Endodermal cell (in vitro differentiated cells): ENCODE measurements around the gene CARM1. TPM values are rescaled to one million over a fixed set of nuclear protein-coding genes. Genes with fewer than 3 reads are reported as not detected.
"Not testable (repeated sequence)": the region's sequence is repeated elsewhere in the genome, so short reads cannot be mapped to it uniquely, and the experiment has no call there.

ENCODE experiments used
- DNase-seq: peaks from one replicate; pipeline ENCODE4 v3.0.0-alpha.2; 2017
- H3K27ac ChIP-seq: 2 replicates; pipeline ENCODE4 v1.5.1; 2013; ENCODE audit warnings: mild to moderate bottlenecking, low read depth, low read length, moderate library complexity
- H3K27me3 ChIP-seq: 2 replicates; pipeline ENCODE4 v1.6.1; 2013; ENCODE audit warnings: mild to moderate bottlenecking, low read length, moderate library complexity; ENCODE audit not compliant: insufficient read depth, control insufficient read depth, poor library complexity, severe bottlenecking
- H3K36me3 ChIP-seq: 2 replicates; pipeline ENCODE4 v1.7.0; 2013; ENCODE audit warnings: mild to moderate bottlenecking, low read length, moderate library complexity; ENCODE audit not compliant: control insufficient read depth, insufficient read depth
- H3K4me1 ChIP-seq: one replicate; pipeline ENCODE4 v1.7.0; 2013; ENCODE audit warnings: low read length; ENCODE audit not compliant: control insufficient read depth, insufficient read depth
- H3K4me3 ChIP-seq: 2 replicates; pipeline ENCODE4 v1.5.1; 2013; ENCODE audit warnings: mild to moderate bottlenecking, low read length, moderate library complexity
- H3K9ac ChIP-seq: 2 replicates; pipeline ENCODE4 v1.6.1; 2013; ENCODE audit warnings: mild to moderate bottlenecking, low read length, moderate library complexity; ENCODE audit not compliant: poor library complexity, severe bottlenecking; ENCODE audit errors: extremely low read depth
- H3K9me3 ChIP-seq: 2 replicates; pipeline ENCODE4 v1.6.1; 2013; ENCODE audit warnings: mild to moderate bottlenecking, low read length, moderate library complexity; ENCODE audit not compliant: control insufficient read depth
- H3K27ac Mint-ChIP-seq: 2 replicates; pipeline ENCODE4 v1.8.0; 2020; ENCODE audit warnings: mixed read lengths
- H3K27me3 Mint-ChIP-seq: 2 replicates; pipeline ENCODE4 v1.8.0; 2021; ENCODE audit warnings: mild to moderate bottlenecking, mixed read lengths; ENCODE audit not compliant: insufficient read depth
- H3K36me3 Mint-ChIP-seq: 2 replicates; pipeline ENCODE4 v1.8.0; 2020; ENCODE audit warnings: low read depth, mixed read lengths
- H3K4me1 Mint-ChIP-seq: 2 replicates; pipeline ENCODE4 v1.8.0; 2020; ENCODE audit warnings: mixed read lengths
- H3K4me3 Mint-ChIP-seq: 2 replicates; pipeline ENCODE4 v1.8.0; 2020; ENCODE audit warnings: mild to moderate bottlenecking, moderate library complexity, mixed read lengths
- H3K9me3 Mint-ChIP-seq: 2 replicates; pipeline ENCODE4 v1.8.0; 2020; ENCODE audit warnings: mild to moderate bottlenecking, mixed read lengths
- WGBS, 2 experiments: methylation state at CpG; one replicate each; pipeline versions ENCODE4 v1.1.5 to v1.1.7; 2013; ENCODE audit warnings: missing lambda C conversion rate in 2 of 2, mixed read lengths in 1 of 2; ENCODE audit not compliant: insufficient coverage in 1 of 2, insufficient read length in 1 of 2; 5-methylcytosine and 5-hydroxymethylcytosine counted together
- total RNA-seq, 2 donors: library from RNA; stranded (reverse); fragmentation: NEBNext Ultra II Directional in 1 of 2; extraction: Animal tissue kit (Norgen Biotek cat#: 25700) in 1 of 2; gene quantifications; 2 replicates in 1 of 2; 3 replicates in 1 of 2; pipeline ENCODE4 v1.2.1, GENCODE V29; 2021
- TF ChIP-seq, protein P1 (sequence below): fragments of 200-600 bp; sonication (generic); conservative IDR thresholded peaks from 2 replicates; pipeline ENCODE4 v1.5.0; 2021; ENCODE audit warnings: antibody characterized with exemption, mild to moderate bottlenecking

CARM1 gene
- total RNA-seq, 2 donors from 2014 or later: 80.6 to 86.6 TPM

DNA sequence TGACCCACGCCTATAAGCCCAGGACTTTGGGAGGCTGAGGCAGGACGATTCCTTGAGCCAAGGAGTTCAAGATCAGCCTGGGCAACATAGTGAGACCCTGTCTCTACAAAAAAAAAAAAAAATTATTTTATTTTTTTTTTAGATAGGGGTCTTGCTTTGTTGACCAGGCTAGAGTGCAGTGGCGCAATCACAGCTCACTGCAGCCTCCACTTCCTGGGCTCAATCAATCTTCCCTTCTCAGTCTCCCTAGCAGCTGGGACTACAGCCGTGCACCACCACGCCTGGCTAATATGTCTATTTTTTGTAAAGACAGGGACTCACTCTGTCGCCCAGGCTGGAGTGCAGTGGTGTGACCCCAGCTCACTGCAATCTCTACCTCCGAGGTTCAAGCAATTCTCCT is 18.4 kb upstream of the CARM1 start:
- no peak for DNase-seq
- no peak overlapping the region for H3K27ac Mint-ChIP-seq
- H3K36me3 Mint-ChIP-seq: no peaks in the 10 kb centered on the region
- Histone ChIP-seq H3K27me3 (no peaks in the 10 kb centered on the region), H3K4me1 (no peaks in the 10 kb centered on the region), H3K9ac (no peak overlapping the region), H3K36me3 (no peaks in the 10 kb centered on the region), H3K9me3 (no peaks in the 10 kb centered on the region), H3K4me3 (no peak overlapping the region), H3K27ac (no peak overlapping the region)
- WGBS, 2 experiments: 90% methylated on average over 5 to 7 of the region's 7 CpGs
- H3K9me3 Mint-ChIP-seq: peaks cover 1% of the 10 kb centered on the region
- TF ChIP-seq, protein P1, sequence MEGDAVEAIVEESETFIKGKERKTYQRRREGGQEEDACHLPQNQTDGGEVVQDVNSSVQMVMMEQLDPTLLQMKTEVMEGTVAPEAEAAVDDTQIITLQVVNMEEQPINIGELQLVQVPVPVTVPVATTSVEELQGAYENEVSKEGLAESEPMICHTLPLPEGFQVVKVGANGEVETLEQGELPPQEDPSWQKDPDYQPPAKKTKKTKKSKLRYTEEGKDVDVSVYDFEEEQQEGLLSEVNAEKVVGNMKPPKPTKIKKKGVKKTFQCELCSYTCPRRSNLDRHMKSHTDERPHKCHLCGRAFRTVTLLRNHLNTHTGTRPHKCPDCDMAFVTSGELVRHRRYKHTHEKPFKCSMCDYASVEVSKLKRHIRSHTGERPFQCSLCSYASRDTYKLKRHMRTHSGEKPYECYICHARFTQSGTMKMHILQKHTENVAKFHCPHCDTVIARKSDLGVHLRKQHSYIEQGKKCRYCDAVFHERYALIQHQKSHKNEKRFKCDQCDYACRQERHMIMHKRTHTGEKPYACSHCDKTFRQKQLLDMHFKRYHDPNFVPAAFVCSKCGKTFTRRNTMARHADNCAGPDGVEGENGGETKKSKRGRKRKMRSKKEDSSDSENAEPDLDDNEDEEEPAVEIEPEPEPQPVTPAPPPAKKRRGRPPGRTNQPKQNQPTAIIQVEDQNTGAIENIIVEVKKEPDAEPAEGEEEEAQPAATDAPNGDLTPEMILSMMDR: no peak
- H3K4me1 Mint-ChIP-seq: no peaks in the 10 kb centered on the region
- no peak overlapping the region for H3K4me3 Mint-ChIP-seq
- peaks cover 14% of the 10 kb centered on the region for H3K27me3 Mint-ChIP-seq

DNA sequence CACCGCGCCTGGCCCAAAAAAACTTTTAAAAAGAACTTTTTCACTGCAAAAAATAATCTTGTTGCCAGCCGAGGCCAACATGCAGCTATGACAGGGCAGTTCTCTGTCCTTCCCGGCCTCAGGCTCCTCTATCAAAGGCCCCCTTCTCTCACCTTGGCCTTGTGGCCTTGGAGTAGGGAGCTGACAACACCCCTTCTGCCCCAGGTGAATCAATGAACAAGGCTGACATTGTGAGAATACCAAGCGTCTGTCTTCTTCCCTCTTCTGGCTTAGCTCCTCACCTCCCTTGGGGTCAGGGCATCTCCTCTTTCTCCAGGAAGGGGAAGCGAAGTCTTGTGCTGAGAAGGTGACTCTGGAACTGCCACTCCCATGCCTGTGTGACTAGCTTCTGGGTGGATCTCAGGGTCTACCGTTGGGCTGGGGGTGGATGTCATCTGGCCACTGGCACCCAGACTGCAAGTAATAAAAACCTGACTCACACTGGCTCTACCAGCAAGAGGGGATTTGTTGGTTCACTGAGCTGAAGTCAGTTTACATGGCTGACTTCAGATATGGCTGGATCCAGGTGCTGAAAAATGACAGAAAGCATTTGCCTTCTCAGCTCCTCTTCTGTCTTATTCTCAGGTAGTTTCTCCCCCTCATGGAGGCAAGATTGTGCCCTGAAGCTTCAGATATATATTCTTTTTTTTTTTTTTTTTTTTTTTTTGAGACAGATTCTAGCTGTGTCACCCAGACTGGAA is 16.8 kb upstream of the CARM1 start:
- TF ChIP-seq, protein P1: no peak
- H3K27me3 Mint-ChIP-seq: peaks cover 9% of the 10 kb centered on the region
- no peaks in the 10 kb centered on the region for H3K9me3 Mint-ChIP-seq
- 88 to 94% methylated on average over 6 to 7 of the region's 7 CpGs for WGBS, 2 experiments
- H3K9ac ChIP-seq: no peak overlapping the region
- no peaks in the 10 kb centered on the region for H3K36me3 ChIP-seq
- no peak overlapping the region for H3K27ac ChIP-seq
- H3K36me3 Mint-ChIP-seq: no peaks in the 10 kb centered on the region
- no peaks in the 10 kb centered on the region for H3K9me3 ChIP-seq
- H3K27me3 ChIP-seq: no peaks in the 10 kb centered on the region
- no peak overlapping the region for H3K27ac Mint-ChIP-seq
- DNase-seq: no peak
- H3K4me3 ChIP-seq: no peak overlapping the region
- H3K4me3 Mint-ChIP-seq: no peak overlapping the region
- no peaks in the 10 kb centered on the region for H3K4me1 Mint-ChIP-seq
- no peaks in the 10 kb centered on the region for H3K4me1 ChIP-seq

DNA sequence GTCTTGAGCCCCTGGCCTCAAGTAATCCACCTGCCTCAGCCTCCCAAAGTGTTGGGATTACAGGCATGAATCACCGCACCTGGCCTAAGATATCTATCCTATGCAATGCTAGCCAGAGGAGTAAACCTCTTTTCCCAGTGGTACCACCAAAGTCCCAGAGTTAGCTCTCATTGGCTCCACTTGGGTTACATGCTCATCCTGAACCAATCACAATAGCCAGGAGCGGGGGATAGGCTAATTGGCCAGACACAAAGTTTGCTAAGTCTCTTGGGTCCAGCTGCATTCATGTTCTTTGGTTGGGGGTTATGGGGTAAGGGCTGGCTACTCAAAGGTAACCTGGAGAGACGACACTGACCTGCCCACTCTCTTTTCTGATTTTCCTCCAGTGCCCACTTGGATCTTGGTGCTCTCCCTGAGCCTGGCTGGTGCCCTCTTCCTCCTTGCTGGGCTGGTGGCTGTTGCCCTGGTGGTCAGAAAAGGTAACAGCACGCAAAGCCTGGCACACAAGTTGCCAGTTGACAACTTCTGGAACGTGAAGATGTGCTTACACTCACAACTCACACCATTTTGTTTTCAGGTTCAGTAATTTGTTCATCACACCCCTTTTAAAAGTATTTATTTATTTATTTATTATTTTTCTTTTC is 15.4 kb upstream of the CARM1 start:
- Mint-ChIP-seq H3K9me3 (no peaks in the 10 kb centered on the region), H3K4me3 (no peak overlapping the region), H3K36me3 (no peaks in the 10 kb centered on the region), H3K4me1 (no peaks in the 10 kb centered on the region), H3K27ac (no peak overlapping the region), H3K27me3 (peaks cover 4% of the 10 kb centered on the region)
- no peak overlapping the region for H3K27ac ChIP-seq
- no peaks in the 10 kb centered on the region for H3K27me3 ChIP-seq
- no peaks in the 10 kb centered on the region for H3K36me3 ChIP-seq
- no peaks in the 10 kb centered on the region for H3K4me1 ChIP-seq
- WGBS, 2 experiments: 79 to 94% methylated on average over 4 to 5 of the region's 5 CpGs
- H3K4me3 ChIP-seq: no peak overlapping the region
- TF ChIP-seq, protein P1: peak; percentile 75
- no peaks in the 10 kb centered on the region for H3K9me3 ChIP-seq
- peak; percentile 83 for DNase-seq
- H3K9ac ChIP-seq: no peak overlapping the region

DNA sequence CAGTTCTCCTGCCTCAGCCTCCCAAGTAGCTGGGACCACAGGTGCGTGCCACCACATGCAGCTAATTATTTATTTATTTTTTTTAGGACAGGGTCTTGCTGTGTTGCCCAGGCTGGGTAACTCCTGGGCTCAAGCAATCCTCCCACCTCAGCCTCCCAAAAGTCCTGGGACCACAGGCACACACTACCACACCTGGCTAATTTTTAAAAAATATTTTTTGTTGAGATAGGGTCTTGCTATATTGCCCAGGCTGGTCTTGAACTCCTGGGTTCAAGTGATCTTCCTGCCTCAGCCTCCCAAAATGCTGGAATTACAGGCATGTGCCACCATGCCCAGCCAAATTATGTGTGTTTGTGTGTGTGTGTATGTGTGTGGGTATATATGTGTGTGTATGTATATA is 14.5 kb upstream of the CARM1 start:
- not testable (repeated sequence) for H3K4me3 Mint-ChIP-seq, H3K36me3 Mint-ChIP-seq, H3K9me3 Mint-ChIP-seq, H3K27ac ChIP-seq, H3K4me1 ChIP-seq, H3K4me3 ChIP-seq, H3K27ac Mint-ChIP-seq, H3K9me3 ChIP-seq, H3K4me1 Mint-ChIP-seq, H3K27me3 Mint-ChIP-seq, H3K27me3 ChIP-seq, H3K36me3 ChIP-seq, DNase-seq, H3K9ac ChIP-seq
- WGBS, 2 experiments: no CpG with 5 or more reads among the region's 1 CpG
